Stimulated activated CD8-positive, alpha-beta memory T cell treated with anti-CD3 and anti-CD28 coated beads, Interleukin-4, amount 100 ng/mL, for 24 hours (primary cell): ENCODE data around the gene LPAR2.
A peak's percentile ranks its signal among the peaks of the same experiment; 100 is the strongest.
"Not testable (repeated sequence)": the region's sequence is repeated elsewhere in the genome, so short reads cannot be mapped to it uniquely, and the experiment has no call there.

ENCODE experiments used
- DNase-seq: peaks from one replicate; pipeline ENCODE4 v3.0.0-alpha.2; 2020; ENCODE audit warnings: low read depth

Gene LPAR2

DNA sequence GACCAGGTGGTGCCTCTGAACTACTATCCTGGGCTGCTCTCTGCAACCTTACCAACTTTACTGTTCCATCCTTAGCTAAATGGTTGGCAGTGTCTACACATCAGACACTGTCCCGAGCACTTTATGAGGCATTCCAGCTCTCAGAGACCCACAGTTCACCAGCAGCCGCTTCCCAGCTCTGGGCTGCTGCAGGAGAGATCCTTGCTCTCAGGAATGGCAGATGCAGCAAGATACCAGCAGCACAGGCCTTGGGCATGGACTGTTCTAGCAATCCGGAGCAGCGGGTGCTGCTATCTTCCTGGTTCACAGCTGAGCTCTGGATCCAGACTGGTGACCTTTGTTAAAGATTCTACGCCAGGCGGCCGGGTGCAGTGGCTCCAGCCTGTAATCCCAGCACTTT lies 3.3 kb upstream of the LPAR2 start:
- DNase-seq, result no peak

DNA sequence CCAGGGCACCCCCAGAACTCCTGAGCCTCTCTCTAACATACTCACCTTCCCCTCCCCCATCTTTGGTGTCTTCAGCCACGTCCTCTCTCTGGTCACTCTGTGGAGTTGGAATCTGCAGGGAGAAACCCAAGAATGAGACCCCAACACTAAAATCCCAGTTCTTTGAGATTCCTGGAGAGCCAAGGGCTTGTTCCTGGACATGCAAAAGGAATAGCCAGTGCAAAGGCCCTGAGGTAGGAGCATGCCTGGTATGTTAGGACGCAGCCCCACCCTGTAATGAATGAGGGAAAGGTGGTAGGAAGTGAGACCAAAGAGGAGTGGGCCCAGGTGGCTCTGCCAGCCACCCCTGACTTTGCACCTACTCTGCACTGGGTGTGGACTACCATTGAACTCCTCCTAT lies 2.4 kb upstream of the LPAR2 start:
- no peak for DNase-seq

DNA sequence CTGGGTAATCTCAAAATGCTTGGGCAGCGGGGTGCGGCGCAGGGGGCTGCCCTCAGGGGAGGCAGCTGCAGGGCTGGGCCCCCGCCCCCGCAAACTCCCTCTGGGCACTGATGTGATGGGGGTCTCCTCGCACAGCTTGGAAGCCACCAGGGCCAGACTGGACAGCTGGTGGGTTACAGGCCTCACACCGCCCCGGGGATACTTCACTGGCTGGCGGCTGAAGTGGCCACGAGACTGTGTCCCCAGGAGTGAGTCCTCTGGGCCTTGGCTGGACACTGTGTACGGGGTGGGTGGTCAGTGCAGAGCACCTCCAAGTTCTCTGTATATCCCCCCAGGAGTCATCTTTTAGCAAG lies 2.0 kb upstream of the LPAR2 start:
- DNase-seq, result no peak

DNA sequence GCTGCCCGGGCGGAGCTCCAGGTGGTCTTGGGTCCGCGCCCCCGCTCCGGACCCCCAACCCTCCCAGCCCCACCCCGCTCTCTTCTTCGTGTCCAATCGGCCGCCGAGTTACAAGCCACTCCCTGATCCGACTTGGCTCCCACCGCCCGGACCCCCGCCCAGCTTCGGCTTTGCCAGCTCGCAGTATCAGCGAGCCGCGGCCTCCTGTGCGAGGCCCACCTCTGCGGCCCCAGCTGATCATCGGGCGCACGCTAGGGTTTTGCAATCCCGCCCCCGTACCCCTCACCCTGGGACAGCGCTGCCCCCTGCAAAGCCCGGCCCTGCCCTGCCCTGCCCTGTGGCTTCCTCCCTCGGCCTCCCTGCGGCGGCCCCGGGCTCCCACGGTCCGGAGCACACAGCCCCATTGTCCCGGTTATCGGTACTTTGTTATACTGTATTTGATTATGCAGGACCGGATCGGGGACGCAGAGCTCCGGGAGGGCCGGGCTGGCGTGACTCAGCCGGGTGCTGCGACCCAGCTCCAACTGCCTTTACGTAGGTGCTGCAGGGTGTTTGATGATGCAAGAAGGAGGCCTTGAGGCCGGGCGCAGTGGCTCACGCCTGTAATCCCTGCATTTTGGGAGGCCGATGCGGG lies 598 bp upstream of the LPAR2 start:
- peak; percentile 35 for DNase-seq

DNA sequence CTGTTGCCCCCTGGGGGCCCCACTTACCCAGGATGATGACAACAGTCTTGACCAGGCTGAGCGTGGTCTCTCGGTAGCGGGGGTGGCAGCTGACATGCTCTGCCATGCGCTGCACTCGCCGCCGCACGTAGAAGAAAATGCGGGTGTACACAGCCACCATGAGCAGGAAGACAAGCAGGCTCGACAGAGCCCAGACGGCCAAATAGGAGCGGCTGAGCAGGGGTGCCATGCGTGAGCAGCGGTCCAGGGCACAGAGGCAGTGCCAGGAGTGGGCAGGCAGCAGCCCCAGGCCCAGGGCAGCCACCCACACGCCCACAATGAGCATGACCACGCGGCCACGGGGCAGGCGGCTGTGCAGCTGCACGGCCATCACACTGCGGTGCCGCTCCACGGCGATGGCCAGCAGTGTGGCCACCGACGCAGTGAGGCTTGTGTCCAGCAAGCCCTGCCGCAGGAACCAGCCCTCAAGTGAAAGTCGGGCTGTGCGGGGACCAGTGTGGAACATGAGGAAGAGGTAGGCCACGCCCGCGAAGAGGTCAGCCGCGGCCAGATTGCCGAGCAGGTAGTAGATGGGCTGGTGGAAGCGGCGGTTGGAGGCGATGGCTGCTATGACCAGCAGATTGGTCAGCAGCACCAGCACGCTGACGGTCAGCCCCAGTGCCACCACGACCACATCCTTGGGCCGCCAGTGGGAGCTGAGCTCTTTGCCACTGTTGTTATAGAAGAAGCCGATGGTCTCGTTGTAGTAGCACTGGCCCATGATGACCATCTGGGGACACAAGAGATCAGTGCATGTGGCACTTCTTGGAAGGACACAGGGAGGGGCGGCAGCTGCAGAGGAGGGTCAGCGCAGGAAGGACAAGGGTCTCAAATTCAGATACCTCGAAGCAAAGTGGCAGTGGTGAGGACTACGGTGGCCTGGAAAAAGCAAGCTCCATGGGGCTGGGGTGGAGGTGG lies 1.2 kb downstream of the LPAR2 start:
- DNase-seq, result no peak

DNA sequence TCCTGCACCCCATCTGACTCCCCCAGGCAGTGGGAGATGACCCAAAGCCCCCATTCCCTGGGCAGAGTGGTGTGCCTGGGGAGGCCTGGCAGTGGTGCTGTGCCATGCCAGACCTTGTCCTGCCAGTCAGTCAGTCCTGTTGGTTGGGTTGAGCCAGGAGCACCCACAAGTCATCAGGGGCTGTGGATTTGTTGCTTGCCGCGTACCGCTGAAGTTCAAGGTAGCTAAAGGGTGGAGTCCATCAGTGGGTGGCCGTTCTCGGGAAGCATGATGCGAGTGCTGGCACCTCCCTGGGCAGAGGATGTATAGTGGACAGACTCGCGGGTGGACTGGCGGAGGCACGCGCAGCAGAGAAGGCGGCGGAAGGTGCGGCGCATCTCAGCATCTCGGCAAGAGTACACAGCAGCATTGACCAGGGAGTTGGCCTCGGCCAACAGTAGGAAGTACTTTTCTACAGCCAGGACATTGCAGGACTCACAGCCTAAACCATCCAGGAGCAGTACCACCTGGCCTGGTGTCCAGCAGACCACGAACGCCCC lies 3.9 kb downstream of the LPAR2 start:
- no peak for DNase-seq

DNA sequence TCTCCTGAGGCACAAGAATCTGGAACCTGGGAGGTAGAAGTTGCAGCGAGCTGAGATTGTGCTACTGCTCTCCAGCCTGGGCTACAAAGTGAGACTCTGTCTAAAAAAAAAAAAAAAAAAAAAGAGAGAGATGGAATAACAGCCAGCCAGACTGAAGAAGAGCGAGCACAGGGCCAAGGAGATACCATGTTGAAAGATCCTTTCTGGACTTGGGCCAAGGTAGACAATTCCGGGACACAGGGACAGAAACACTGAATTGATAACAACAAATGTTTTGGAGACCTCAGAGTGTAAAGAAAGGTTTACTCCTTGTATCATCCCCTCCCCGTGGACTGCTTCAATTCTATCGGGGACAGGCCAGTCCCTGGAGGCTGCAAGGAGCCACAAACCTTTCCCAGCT lies 4.6 kb downstream of the LPAR2 start:
- DNase-seq, result no peak

DNA sequence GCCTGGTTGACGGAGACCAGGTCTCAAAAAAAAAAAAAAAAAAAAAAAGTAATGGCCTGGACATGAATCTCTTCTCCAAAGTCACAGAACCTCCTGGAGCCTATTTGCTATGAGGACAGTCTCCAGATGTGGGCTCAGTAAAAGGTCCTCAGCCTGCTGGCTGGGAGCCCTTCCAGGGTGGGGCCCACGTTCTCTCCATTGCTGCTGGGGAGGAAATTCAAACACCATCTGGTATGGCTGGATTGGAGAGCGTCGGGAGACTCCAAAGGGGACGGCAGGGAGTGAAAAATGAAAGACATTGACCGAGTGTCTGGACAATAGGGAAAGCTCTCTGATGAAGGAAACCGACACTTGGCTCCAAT lies 8.2 kb downstream of the LPAR2 start:
- DNase-seq, result no peak

DNA sequence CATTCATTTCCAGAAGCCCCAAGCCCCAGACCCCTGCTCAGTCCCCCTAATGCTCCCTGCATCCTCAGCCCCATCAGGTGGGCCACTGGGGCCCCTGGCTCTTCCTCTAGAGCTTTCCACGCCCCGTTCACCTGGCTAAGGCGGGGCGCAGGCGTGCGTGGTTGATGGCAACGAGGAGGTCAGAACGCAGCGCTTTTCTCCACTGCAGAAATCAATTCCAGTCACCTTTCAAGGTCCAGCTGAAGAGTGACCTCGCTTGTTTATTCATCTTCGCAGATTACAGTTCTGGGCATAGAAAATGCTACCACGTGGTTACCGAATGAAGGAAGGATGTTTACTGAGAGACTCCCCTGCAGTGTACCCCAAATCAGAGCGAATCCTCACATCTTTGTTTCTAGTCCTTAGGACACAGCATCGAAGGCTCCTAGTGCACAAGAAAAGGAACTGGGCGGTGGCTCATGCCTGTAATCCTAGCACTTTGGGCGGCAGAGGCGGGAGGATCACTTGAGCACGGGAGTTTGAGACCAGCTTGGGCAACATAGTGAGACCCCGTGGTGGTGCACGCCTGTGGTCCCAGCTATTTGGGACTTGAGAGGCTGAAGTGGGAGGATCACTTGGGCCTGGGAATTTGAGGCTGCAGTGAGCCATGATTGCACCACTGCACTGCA lies 8.7 kb downstream of the LPAR2 start:
- DNase-seq, result no peak

DNA sequence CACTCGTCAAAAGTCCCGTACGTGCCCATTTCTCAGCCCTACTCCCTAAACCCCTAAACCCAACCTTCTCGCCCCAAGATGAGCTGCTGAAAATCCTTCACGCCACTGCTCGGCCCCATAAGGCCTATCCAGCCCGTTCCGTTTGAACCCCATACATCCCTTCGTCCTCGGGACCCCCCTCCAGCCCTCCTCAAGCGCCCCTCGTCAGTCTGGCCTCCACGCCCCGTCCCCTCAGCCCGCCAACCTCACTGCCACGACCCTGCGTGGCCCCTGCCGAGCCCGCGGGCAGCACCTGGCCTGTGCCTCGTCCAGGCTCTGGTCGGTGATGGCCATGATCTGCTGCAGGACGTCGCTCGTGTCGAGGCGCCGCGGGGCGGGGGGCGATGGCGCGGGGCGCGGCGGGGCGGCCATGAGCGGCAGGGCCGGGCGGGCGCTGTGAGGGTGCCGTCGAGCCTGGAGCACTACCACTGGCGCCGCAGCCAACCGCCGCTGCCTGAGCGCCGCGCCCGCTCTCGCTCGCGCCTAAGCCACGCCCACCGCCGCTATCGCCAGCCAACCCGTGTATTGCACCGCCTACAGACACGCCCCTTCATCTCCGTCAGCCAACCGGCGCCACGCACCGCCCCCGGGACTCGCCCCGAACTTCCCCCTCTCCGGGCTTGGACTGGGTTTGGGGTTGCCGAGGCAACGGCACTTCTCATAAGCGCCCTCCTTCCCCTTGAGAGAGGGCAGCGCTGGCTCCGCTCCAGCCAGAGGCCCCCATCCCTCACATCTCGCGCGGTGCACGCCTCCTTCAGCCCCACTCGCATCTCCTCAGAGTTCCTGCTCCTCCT lies 9.6 kb downstream of the LPAR2 start, which contains the start of gene PBX4:
PBX4 (minus strand) TSS at position 469 of the 833 bp plus-strand sequence; CDS start at position 411, 58 bp downstream.
- peak; percentile 98 for DNase-seq

DNA sequence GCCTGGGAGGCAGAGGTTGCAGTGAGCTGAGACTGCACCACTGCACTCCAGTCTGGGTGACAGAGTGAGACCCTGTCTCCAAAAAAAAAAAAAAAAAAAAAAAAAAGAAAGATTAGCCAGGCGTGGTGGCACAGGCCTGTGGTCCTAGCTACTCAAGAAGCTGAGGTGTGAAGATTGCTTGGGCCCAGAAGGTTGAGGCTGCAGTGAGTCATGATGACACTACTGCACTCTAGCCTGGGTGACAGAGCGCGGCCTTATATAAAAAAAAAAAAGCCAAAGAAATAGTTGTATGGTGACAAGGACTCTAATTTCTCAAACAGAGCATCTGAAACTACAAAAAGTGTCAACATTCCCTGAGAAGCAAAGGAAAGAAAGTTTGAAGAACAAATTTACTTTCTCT lies 12.9 kb downstream of the LPAR2 start:
- peak; percentile 33 for DNase-seq

DNA sequence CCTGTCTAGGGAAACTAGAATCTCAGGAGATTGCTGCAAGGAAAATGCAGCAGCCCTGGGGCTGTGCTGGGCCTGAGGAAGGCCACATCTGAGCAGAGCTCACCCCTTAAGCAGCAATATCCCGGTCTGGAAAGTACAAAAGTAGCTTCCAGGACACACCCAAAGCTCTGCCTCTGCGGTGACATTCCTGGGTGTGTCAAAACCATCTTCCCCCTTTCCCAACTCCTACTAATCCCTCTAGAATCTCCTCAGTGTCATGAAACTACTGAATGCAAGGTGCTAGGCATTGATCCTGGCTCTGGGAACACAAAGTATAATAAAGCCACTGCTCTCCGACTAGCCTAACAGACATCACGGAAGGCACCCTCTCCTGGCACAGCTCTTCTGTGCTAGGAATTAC lies 14.5 kb downstream of the LPAR2 start:
- DNase-seq, result no peak

DNA sequence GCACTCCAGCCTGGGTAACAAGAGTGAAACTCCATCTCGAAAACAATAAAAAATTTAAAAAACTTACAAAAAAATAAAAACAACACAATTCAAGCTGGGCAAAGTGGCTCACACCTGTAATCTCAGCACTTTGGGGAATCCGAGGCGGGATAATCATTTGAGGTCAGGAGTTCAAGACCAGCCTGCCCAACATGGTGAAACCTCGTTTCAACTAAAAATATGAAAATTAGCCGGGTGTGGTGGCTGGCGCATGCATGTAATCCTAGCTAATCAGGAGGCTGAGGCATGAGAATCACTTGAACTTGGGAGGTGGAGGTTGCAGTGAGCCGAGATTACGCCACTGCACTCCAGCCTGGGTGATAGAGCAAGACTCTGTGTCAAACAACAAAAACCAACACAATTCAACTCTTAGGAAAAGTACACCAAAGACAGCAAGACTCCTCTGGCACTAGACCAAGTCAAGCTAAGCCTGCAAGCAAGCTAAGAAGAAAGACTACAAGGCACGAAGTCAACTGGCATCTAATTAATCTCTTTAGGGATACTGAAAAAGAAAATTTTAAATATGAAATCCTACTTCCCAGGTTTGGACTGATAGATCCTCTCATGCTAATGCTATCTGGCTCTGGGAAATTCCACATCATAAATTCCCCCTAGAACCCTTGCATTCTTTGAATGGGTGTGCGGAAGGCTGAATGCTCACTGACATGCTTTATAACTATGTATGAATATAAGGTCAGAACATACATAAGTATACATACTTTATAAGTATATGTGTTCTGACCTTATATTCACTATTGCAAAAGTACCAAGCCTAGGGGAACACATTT lies 17.4 kb downstream of the LPAR2 start:
- DNase-seq, result no peak

DNA sequence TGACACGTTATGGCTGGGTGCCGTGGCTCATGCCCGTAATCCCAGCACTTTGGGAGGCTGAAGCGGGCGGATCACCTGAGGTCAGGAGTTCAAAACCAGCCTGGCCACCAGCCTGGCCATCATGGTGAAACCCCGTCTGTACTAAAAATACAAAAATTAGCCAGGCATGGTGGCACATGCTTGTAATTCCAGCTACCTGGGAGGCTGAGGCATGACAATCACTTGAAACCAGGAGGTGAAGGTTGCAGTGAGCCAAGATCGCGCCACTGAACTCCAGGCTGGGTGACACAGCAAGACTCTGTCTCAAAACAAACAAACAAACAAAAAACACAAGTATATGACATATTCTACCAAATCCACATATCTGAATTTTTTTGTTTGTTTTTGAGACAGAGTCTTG lies 21.3 kb downstream of the LPAR2 start:
- not testable (repeated sequence) for DNase-seq

DNA sequence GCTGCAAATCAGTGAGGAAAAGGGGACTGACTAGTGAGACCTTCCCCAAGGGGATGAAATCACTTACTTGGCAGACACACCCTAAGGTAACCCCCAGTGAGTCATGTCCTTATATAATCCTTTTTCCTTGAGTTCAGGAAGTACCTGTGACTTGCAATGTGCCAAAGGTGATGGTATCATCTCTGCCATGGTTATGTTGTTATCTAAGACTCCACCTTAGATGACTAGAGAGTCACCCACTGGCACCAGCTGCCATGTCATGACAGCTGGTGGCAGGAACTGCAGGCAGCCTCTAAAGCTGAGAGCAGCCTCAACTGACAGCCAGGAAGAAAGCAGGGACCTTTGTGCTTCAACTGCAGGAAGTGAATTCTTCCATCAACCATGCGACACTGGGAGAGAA lies 22.0 kb downstream of the LPAR2 start:
- no peak for DNase-seq

DNA sequence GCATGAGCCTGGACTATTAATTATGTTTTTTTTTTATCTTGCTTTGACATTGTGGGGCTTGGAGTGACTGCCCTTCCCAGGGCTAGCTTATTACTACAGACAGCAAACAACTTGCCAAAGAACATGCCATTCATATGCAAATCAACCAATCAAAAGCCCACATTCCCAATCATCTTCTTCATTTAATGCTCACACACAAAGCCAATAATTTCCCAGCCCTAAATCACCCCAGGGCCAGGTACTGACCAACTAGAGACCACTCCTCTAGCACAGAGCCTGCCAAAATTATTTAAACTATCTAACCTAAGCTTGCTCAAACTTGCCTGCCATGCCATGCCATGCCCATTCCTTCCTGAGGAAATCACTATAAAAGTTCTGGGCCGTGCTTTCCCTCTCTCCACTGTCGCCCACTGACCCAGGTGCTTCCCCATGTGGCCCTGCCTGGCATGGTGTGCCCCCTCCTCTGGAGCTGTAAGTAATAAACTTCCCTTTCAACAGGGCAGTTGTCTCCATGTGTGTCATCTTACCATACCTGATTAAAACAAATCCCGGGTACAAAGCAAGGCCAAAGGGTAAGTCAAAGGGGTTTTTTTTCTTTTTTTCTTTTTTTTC lies 25.2 kb downstream of the LPAR2 start:
- no peak for DNase-seq

DNA sequence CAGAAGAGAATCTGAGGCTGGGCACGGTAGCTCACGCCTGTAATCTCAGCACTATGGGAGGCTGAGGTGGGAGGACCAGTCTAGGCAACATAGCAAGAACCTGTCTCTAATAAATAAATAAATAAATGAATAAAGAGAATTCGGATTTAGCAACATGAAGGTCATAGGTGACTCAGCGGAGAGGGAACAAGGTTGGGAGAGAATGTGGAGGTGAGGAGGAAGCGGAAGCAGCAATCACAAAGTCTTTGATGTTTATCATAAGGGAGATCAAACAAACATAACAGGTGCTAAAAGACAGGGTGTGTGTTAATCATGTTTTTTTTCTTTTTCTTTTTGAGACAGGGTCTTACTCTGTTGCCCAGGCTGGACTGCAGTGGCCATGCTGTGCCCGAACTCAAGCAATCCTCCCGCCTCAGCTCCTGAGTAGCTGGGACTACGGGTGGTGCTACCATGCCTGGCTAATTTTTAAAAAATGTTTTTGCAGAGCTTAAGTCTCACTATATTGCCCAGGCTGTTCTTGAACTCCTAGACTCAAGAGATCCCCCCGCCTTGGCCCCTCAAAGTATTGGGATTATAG lies 25.8 kb downstream of the LPAR2 start:
- no peak for DNase-seq

DNA sequence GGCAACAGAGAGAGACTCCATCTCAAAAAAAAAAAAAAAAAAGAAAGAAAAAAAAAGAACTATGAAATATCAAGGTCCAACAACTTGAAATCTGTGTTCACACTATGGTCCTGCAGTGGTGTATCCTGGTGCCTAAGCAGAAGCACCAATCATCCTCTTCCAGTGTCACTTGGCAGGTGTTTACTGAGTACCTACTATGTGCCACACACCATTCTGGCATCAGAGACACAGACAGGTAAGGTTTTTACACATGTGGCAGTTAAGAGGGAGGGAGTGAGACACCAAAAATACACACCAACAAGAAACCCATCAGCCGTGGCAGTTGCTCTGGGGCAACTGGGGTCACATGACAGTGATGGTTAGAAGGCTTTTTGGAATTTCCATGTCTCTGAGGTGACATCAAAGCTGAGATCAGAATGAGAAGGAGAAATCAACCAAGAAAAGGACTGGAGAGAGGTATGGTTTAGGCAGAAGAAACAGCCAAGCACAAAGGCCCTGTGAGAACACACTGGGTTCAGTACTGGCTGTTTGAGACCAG lies 27.2 kb downstream of the LPAR2 start:
- no peak for DNase-seq

DNA sequence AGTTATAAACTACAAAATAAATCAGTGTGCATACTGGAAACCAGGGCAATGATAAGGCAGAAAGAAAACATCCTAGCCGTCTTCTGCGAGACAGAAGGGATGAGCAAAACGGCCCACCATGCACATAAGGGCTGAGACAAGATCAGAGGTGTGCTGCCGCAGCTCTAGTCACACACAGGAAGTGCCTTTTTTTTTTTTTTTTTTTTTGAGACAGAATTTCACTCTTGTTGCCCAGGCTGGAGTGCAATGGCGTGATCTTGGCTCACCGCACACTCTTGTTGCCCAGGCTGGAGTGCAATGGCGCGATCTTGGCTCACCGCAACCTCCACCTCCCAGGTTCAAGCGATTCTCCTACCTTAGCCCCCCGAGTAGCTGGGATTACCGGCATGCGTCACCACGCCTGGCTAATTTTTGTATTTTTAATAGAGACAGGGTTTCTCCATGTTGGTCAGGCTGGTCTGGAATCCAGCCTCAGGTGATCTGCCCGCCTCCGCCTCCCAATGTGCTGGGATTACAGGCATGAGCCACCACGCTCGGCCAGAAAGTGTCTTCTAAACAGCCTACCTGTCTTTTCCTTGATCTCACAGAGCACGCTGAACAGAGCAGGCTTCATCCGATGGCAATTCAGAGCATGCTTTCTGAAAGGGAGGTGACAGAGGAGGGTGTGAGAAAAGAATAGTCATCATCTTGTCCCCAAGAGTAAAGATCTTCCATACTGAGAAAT lies 29.1 kb downstream of the LPAR2 start:
- DNase-seq, result not testable (repeated sequence)
